NCI-H1417 treated with DMSO at 0.1 percent for 48 hours (cell line): ENCODE data around the gene CD244.
"Not testable (repeated sequence)": the region's sequence is repeated elsewhere in the genome, so short reads cannot be mapped to it uniquely, and the experiment has no call there.

Experiments
- DNase-seq: peaks from one replicate; lab custom pipeline; 2025; lab: John Stamatoyannopoulos, UW

The CD244 gene

GRCh38 chr1:160877221-160877620 is 14.5 kb upstream of the CD244 start:
- DNase-seq: no peak

DNA sequence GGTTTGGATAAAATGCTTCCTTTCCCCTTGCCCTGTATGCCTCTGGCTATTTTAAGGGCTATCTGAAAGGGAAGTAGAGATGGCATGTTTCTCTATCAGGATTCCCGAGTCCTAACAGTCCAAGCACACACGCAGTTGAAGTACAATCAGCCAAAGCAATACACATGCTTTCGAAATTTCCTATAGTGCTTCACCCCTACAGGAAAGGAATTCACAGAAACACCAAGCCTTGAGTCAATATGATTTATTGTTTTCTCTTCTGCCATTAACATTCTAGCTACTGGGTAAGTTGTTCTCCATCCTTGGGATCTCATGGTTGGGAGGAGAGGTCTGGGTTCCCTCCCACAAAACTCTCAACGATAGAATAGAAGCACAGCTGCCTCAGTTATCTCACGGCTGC is 13.6 kb upstream of the CD244 start:
- no peak for DNase-seq

DNA sequence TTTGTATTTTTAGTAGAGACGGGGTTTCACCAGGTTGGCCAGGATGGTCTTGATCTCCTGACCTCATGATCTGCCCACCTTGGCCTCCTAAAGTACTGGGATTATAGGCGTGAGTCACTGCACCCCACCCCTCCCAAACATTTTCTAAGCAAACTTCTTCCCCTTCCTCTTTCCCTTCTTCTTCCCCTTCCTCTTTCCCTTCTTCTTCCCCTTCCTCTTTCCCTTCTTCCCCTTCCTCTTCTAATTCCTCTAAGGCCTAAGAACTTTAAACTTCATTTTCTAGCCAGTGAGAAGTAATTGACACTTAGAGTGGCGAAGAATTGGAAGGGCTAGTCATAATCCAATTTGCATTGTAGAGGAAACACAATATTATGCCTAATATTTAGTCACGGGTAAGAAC is 12.9 kb upstream of the CD244 start:
- DNase-seq: not testable (repeated sequence)

DNA sequence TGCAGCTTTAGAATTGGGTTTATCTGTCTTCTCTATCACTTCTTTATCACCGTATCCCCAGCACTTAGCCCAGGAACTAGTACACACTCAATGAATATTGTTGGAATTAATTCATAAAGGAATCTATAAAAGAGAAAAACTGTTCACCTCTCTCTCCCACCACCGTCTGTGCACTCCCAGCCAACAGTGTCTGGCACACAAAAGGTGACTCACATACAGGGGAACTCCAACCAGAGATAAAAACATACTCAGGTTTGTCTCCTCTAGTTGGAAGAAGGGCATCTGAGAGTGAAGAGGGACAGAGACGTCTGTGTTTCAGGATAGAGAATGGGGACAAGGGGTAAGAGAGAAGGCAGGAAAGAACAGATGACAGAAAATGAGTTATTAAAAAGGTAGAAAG is 12.2 kb upstream of the CD244 start:
- no peak for DNase-seq

GRCh38 chr1:160868141-160868540 is 5.5 kb upstream of the CD244 start:
- no peak for DNase-seq

DNA sequence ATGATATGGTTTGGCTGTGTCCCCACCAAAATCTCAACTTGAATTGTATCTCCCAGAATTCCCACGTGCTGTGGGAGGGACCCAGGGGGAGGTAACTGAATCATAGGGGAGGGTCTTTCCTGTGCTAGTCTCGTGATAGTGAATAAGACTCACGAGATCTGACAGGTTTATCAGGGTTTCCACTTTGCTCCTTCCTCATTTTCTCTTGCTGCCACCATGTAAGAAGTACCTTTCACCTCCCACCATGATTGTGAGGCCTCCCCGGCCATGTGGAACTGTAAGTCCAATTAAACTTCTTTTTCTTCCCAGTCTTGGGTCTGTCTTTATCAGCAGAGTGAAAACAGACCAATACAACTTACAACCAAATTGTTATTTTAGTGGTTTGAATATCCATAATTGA is 5.0 kb upstream of the CD244 start:
- DNase-seq: not testable (repeated sequence)

DNA sequence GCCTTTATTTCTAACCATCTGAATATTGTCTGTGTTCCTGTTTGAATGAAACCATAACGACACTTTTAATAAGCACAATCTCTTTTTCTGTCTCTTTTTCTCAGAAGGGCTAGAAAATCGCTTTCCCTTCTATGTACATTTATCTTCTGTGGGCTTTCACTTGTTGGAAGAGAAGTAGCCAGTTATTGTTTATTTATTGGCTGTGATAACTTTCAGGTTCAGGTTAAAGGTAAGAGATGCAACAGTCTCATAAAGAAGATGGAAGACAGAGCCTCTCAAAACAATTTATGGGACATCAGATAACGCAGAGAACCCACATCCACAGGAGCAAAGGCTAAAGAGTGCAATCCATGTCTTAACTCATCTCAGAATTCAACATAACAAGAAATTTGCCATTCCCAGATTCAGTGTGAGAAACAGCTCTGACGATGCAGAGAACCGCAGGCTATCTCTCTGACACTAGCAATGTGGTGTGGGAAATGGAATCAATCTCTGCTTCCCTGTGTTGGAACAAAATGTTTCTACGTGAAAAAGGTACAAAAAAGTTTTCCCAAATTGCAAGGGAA is 4.1 kb upstream of the CD244 start:
- DNase-seq: no peak

GRCh38 chr1:160866001-160866694 is 3.5 kb upstream of the CD244 start:
- no peak for DNase-seq

- no peak for DNase-seq
Measured at GRCh38 chr1:160865337-160865736, 2.6 kb upstream of the CD244 start.

GRCh38 chr1:160864173-160864572 is 1.5 kb upstream of the CD244 start:
- no peak for DNase-seq

GRCh38 chr1:160863774-160864131 is 1.1 kb upstream of the CD244 start:
- no peak for DNase-seq

DNA sequence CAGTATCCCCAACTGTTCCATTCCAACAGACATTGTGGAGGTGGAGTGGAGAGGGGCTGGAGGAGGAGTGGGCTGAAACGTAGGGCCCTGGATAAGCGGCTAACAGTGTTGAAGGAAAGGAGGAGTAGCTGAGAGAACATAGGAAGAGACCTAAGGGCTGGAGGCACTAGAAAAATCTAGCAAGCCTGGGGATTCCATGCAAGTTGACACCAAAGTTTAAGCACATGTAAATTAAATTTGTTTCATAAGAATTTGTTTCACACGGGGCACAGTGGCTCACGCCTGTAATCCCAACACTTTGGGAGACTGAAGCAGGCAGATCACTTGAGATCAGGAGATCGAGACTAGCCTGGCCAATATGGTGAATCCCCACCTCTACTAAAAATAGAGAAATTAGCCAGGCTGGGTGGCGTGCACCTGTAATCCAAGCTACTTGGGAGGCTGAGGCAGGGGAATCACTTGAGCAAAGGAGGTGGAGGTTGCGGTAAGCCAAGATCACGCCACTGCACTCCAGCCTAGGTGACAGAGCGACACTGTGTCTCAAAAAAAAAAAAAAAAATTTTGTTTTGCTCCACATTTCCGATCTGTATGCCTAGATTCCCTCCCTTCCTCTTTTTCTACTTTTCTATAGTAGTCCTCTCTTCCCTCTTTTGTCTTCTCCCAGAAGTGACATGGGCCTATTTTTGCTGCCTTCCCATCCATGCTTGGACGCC is 530 bp upstream of the CD244 start:
- no peak for DNase-seq

- DNase-seq: no peak
Measured at GRCh38 chr1:160860840-160861505, 1.7 kb downstream of the CD244 start.

DNA sequence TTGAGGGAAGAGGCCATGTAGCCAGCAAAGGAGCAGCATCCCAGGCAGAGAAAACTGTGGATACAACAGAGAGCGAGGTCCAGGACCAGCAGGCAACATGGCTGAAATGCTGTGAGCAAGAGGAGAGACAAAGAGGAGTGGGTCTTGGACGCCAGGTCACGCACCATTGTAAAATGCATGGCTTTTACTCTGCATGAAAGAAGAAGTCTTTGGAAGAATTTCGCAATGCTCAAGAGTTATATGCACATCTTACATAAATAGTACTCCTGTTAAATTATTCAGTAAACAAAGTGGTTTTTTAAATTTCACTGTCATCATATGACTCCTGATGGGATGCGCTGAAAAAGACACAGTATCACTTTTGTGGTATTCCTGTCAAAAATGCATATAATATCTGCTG is 3.5 kb downstream of the CD244 start:
- no peak for DNase-seq

DNA sequence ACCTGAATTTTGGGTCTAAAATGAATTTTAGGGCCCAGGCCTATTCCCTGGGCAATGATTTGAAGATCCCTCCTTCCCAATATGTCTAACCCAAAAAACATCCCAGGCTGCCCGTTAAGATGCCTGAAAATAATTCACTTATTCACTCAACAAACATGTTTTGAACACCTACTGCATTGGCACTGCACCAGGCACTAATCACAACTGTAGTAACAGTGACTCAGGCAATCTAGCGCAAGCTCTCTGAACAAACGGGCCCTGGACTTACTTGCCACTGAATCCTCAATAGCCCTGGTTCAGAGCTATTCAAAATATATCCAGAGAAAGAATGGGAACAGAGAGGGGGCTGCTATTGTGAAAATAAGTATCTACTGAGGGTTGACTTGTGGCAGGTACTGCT is 4.2 kb downstream of the CD244 start:
- no peak for DNase-seq

DNA sequence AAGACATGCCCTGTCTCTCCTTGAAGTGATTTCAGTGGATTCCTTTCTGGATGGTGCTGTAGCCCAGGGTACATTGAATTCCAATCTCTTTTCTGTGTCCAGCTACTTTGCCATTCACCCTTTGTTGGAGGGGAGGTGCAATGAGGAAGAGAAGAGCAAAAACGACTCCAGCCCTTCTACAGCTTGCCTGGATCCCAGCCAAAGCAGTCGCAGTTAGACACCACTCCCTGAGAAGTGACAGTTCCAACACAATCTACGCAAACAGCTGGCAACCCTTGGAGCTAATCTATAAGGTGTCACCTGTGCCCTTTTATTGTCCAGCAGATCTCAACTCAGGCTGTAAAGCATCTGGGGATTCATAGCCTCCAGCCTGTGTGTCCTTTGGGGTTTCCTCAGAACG is 4.6 kb downstream of the CD244 start:
- DNase-seq: no peak

GRCh38 chr1:160855181-160855981 is 7.3 kb downstream of the CD244 start:
- DNase-seq: no peak

DNA sequence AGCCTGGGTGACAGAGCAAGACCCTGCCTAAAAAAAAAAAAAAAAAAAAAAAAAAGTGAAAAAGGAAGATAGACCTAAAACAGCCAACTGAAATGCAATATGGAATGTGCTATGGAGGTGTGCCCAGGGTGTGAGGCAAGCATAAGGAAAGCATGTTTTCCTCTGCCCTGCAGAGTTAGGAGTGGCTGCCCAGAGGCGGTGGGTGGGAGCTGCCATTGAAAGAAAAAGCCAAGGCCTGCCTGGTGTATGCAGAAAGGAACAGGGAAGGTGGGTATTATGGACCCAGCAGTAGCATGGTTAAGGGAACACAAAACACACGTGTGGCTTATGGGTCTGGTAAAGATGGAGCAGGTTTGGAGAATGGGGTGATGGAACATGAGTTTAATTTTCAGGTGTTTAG is 8.9 kb downstream of the CD244 start:
- DNase-seq: no peak

DNA sequence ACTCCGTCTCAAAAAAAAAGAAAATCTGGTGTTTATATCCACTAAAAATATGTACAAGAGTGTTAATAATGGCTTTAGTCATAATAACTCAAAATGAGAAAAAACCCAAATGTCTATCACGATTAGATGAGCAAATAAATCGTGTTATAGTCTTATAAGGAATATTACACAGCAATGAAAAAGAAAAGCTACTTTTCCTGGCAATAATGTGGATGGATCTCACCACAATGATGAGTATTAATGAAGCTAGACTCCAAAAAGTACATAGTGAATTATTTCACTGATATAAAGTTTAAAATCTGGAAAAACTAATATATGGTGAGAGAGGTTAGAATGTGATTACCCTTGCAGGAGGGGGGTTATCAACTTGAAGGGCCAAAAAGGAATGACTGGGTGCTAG is 9.7 kb downstream of the CD244 start:
- DNase-seq: no peak

DNA sequence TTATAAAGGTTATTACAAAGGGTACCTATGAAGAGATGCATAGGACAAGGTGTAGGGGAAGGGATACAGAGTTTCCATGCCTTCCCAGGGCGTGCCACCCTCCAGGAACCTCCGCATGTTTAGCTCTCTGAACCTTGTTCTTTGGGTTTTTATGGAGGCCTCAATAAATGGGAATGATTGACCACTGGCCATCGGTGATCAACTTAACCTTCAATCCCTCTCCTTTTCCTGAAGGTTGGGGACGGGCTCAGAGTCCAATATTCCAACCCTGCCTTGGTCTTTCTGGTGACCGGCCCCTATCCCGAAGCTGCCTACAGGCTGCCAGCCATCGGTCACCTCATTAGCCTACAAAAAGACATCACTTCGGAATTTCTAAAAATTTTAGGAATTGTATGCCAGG is 11.7 kb downstream of the CD244 start:
- DNase-seq: no peak

DNA sequence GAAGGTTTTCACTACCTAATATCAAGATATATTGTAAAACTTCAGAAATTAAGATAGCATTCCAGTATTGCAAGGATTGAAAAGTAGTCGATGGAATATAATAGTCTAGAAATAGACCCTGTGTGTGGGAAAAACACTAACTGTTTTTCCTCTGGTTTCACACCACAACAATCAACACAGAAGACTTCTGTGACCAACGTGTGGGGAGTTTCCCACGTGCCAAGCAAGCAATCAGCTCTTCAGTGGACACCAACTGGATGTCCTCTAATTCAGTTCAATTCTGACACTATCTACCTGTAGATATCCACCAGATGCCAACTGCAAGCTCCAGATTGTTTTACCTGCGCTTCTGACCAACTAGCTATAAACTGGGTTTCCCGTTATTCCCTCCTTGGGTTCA is 12.1 kb downstream of the CD244 start:
- DNase-seq: no peak

- no peak for DNase-seq
Measured at GRCh38 chr1:160846281-160846680, 16.4 kb downstream of the CD244 start.
